Fibroblast of villous mesenchyme (primary cell): ENCODE measurements around the gene MUC2. TPM values are rescaled to one million over a fixed set of nuclear protein-coding genes. Genes with fewer than 3 reads are reported as not detected.

ENCODE experiments used
- DNase-seq: peaks from one replicate; pipeline ENCODE4 v3.0.0-alpha.2; 2010; ENCODE audit warnings: low read depth
- H3K4me3 ChIP-seq: 2 replicates; pipeline ENCODE4 v1.5.1; 2011; ENCODE audit warnings: low read depth, mild to moderate bottlenecking, low read length
- total RNA-seq: library from RNA; depleted of rRNA; stranded (reverse); fragments of >200 nt; gene quantifications from 2 replicates; pipeline ENCODE4 v1.2.3, GENCODE V29; 2012
- TF ChIP-seq, protein P1 (sequence below): IDR thresholded peaks from 2 replicates; pipeline ENCODE4 v1.5.1; 2012; ENCODE audit warnings: low read depth, mild to moderate bottlenecking, low read length; ENCODE audit not compliant: insufficient read depth

The MUC2 gene
- total RNA-seq, 1 donor: not detected

DNA sequence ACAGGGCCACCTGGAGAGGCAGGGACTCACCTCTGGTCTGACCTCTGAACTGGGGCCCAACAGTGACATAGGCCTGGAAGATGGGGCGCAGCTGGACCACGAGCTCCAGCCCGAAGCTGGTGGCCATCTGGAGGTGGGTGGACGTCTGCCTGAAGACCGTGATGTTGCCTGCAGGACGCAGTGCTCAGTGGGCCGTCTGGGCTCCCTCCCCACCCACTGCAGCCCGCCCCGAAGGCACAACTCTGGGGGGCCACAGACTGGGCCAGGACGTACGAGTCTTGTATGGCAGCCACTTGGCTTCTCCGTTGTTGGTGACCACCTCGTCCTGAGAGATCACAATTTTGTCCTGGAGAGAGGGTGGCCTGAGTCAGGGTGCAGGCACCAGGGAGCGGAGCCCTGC, 46.1 kb upstream of the MUC2 start:
- no peak for DNase-seq
- TF ChIP-seq, protein P1, sequence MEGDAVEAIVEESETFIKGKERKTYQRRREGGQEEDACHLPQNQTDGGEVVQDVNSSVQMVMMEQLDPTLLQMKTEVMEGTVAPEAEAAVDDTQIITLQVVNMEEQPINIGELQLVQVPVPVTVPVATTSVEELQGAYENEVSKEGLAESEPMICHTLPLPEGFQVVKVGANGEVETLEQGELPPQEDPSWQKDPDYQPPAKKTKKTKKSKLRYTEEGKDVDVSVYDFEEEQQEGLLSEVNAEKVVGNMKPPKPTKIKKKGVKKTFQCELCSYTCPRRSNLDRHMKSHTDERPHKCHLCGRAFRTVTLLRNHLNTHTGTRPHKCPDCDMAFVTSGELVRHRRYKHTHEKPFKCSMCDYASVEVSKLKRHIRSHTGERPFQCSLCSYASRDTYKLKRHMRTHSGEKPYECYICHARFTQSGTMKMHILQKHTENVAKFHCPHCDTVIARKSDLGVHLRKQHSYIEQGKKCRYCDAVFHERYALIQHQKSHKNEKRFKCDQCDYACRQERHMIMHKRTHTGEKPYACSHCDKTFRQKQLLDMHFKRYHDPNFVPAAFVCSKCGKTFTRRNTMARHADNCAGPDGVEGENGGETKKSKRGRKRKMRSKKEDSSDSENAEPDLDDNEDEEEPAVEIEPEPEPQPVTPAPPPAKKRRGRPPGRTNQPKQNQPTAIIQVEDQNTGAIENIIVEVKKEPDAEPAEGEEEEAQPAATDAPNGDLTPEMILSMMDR: no peak
- no peak overlapping the region for H3K4me3 ChIP-seq

DNA sequence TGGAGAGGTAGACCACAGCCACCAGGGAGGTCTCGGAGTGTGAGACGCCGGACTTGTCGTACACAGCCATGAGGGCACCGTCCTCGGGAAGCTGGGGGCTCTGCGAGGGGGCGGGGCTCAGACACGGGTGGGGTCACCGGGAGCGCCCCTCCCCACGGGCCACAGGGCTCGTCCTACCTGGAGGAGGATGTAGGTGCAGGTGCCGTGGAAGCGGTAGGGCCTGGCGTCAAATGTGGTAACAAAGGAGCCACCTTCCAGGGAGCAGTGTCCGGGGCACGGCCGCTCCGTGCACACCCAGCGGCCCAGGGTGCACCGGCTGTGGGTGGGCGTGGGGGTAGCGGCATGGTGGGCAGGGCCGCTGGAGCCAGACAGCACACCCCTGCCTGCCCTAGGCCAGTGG, 45.6 kb upstream of the MUC2 start:
- TF ChIP-seq, protein P1: no peak

DNA sequence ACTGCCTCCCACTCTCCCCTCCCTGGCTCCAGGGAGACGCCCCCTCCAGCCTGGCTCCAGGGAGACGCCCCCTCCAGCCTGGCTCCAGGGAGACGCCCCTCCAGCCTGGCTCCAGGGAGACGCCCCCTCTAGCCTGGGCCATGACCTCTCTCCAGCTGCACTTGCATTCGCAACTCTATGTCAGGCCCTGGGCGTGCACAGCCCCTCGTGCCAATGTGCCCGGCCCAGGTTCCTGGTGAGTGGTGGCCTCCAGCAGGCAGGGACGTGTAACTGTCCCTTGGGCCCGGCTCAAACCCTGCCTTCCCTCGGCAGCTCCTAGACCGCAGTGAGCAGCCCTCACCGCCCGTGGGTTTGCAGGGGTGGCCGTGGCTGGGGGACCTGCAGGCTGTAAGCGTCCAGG, 45.0 kb upstream of the MUC2 start:
- DNase-seq: no peak
- no peak overlapping the region for H3K4me3 ChIP-seq
- TF ChIP-seq, protein P1: no peak

More for the DNA sequence above, 45.6 kb upstream of the MUC2 start:
- DNase-seq: no peak
- no peak overlapping the region for H3K4me3 ChIP-seq

DNA sequence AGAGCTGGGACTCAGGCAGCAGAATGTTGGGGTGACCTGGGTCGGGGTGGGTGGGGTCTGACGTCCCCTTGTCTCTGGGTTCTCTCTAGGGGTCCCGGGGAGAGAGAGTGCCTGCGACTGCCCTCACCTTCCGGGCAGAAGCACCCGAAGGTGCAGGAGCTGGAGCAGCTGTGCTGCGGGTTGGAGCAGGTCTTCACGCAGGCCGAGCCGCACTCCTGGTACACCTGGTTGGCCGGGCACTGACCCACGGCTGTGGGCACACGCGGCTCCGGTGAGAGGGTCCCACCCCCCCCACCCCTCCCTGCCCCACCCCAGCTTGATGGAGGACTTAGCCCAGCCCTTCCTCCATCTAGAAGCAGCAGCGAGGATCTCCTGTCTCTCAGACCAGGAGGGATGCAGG, 44.6 kb upstream of the MUC2 start:
- DNase-seq: no peak
- TF ChIP-seq, protein P1: no peak
- no peak overlapping the region for H3K4me3 ChIP-seq

DNA sequence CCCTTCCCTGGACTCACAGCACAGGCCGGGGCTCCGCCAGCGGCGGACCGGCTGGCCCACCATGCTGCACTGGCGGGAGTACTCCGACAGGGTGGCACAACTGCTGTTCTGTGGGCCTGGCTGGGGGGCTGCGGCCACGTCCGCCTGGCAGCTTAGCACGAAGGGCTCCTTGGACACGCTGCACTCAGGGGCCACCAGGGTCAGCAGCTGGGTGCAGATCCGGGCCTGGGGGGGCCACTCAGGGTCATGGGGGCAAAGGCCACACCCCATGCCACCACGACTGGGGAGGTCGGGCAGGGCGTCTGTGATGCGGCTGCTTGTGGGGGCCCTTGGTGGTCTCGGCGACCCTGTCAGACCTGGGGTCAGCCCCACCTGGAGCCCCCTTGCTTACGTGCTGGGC, 44.1 kb upstream of the MUC2 start:
- DNase-seq: no peak
- no peak overlapping the region for H3K4me3 ChIP-seq
- TF ChIP-seq, protein P1: no peak

DNA sequence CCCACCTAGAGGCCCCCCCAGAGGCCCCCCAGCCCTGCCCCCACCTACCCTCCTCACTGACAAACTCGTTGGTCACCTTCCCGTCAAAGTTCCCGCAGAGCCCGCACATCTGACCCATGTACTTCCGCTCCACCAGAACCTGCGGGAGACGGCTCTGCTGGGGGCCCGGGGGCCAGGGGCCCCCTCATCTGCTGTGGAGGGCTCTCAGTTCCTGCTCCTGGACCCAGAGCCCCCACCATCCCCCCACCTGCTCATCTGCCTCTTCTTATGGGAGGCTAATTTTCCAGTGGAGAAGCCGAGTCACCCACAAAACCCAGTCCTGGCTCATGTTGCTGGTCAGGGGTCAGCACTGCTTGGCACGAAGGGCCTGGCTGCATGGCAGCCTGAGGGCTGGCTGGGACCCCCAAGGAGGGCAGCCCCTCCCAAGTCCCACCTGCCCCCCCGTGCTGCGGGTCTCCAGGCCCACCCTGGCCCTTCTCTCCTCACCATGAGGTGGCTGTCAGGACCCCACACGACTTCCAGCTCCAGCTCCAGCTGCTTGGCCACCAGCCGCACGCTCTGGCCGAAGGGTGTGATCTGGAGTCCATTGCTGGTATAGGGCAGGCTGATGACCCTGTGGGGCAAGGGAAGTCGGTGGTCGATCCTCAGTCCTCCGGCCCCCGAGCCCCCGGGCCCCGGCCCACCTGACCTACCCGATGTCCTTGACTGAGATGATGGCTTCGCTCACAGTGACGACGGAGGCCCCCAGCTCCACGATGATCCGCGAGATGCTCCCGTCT, 43.4 kb upstream of the MUC2 start:
- no peak for DNase-seq
- TF ChIP-seq, protein P1: no peak
- no peak overlapping the region for H3K4me3 ChIP-seq
